Stomach (tissue), 4 donors: ENCODE results near the gene KNG1.

Experiments
- CTCF ChIP-seq, 7 experiments: fragments of 450-650 bp in 4 of 7; fragments of 200-600 bp in 3 of 7; sonication (generic) in 3 of 7; IDR thresholded peaks; one replicate each; pipeline ENCODE4 v1.5.1; 2016 to 2019; ENCODE audit warnings: antibody characterized with exemption in 7 of 7, control low read depth in 2 of 7, mild to moderate bottlenecking in 1 of 7
- POLR2A ChIP-seq, 4 donors: fragments of 450-650 bp; IDR thresholded peaks; one replicate each; pipeline ENCODE4 v1.6.1; 2016; ENCODE audit warnings: antibody characterized with exemption in 4 of 4, control low read depth in 2 of 4, mild to moderate bottlenecking in 1 of 4, moderate library complexity in 1 of 4
- POLR2AphosphoS5 ChIP-seq, 3 donors: sonication (generic); formaldehyde crosslinking; IDR thresholded peaks; one replicate each; pipeline ENCODE4 v1.6.1; 2016; ENCODE audit warnings: antibody characterized with exemption in 3 of 3

GRCh38 chr3:186724911-186725310 is 7.8 kb downstream of the KNG1 start:
- TF ChIP-seq CTCF (IDR thresholded peaks at IDR 0.05), result no peak
- no peak for TF ChIP-seq POLR2A (IDR thresholded peaks at IDR 0.05)
- TF ChIP-seq POLR2AphosphoS5 (IDR thresholded peaks at IDR 0.05), result no peak
